NCI-H2081 (cell line): Measurements from ENCODE around the gene KIF7.

Experiments used
- DNase-seq, 2 experiments: peaks; one replicate each; lab custom pipeline; 2025; lab: John Stamatoyannopoulos, UW

The KIF7 gene

DNA sequence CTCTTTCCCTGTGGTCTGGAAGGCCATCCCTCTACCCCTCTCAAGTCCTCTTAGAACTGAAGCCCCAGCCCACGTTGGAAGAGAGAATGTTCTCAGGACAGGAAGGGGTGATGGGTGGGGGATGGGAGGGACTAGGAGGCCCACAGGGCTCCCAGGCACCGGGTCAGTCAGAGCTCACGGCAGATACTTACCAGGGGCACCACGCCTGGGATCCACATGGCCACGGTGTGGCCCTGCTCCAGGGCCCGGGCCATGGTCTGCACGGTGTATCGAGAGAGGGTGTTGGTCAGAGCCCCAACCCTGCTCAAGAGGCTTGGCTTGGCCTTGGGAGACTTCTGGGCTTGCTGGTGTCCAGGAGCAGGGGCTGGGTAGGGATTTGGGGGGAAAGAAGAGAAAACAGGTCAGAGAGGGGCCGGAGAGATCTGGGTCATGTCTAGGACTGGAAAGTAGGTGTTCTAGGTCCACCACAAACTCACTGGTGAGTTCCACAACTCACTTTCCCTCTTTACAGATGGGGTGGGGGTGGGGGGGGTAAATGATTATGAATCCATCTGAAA lies 14.1 kb upstream of the KIF7 start:
- no peak for DNase-seq

DNA sequence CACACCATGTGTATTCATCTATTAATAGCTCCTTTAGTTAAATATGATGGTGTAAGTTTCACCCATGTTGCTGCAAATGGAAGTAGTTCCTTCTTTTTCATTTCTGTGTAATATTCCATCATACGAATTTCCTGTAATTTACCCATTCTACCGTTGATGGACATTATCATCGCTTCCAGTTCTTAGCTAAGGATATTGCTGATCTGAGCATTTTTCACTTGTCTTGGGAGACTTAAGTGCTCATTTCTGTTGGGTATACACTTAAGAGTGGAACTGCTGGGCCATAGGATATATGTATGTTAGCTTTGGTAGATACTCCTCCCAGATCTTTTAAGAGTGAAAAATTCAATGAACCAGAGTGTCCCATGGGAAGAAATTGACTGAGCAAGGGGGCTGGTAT lies 12.9 kb upstream of the KIF7 start:
- no peak for DNase-seq

DNA sequence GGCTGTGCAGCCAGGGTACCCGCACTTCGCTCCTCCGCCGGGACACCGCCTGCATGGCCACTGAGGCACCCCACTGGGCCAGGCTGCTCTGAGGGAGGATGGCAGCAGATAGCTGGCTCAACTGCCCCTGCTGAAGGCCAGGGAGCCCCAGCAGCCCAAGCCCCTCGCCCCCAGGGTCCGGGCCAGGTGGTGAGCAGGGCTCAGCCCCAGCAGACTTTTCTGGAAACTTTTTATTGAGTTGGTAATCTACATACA lies 12.4 kb upstream of the KIF7 start:
- DNase-seq, result no peak

DNA sequence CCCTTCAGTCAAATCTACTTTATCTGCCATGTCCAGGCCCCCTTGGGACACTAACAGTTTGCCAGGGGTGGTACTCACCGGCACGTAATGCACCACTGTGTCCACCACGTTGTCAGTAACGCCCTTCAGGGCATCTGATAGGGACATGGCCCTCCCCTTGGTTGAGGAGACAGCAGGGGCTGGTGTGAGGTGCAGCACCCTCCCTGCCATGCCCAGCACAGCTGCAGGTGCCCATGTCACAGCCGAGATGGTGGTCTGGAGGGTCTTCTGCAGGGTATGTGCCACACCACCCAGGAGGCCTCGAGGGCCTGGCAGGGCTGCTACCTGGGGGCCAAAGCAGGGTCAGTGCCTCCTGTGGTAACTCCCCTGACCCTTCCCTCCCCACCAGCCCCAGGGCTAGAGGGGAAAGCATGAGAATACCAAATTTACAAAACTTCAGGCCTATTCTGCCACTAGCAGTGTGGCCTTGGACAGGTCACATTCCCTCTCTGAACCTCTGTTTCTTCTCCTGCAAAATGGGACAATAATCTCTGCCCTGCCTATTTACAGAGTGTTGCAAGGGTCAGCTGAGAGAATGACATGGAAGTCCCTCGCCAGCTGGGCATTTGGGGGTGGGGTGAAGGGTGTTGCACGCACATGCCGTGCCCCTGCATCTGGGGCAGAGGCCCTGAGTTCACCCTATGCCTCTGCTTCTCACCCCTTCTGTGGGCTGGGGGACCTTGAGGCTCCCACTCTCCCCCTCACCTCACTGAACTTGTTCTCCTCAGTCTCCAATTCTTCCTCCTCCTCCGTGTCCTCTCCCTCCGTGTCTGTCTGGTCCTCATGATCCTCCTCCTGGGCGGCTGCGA lies 11.8 kb upstream of the KIF7 start:
- no peak for DNase-seq

DNA sequence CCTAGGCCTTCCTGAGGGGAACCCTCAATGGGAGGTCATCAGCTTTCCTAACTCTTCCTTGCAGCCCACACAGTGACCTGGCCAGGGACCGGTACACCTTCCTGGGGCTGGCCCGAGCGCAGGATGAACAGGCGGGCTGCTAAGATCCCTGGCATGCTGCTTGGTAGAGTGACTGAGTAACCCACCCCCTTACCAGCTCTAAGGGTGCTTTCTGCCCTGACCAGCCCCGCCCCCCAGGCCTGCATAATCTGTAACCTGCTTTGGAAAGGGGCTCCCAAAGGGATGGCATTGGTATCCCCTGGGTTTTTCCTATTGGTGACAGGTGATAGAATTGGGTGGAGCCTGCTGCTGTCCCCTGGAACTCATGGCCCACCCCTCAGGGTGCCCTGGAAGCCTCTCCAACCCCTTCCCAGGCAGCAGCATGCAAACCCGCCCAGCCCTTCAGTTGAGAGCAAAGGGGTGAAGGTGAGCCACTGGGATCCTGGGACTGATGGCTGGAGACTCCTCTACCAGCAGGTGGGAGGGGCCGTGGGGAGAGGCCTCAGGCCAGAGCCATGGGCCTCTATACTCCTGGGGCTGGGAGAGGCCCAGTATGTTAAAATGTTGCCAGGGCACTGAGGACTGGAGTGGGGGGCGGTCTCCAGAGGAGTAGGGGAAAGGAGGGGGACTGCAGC lies 11.1 kb upstream of the KIF7 start:
- no peak for DNase-seq

DNA sequence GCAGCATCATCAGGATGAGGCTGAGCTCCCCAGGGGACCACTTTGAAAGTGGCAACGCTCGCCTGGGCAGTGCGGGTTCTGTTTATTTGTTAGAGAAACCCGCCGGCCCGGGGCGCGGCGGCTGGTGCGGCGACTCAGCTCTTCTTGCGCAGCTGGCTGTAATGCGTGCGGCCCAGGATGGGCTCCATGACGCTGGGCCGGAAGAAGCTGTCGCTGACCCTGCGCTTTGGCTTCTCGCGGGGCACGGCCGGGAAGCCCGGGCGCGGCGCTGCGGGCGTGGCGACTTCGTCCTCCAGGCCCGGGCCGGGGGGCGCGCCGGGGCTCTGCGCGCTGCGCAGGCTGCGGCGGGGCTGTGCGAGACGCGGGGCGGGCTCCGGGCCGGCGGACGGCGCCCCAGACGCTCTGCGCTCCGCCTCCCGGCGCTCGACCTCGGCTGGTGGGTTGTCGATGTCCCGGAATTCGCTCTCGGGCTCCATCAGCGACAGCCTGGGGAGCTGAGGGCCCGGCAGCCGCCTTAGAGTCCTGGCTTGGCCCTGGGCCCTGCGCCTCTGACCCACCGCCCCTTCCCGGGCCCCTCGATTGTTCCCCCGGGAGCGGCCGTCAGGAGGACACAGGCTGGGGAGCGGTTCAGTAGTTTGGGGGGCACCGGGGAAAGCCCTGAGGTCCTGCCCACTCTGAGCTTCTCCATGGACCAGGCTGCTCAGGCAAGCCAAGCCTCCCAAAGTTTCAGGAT lies 10.3 kb upstream of the KIF7 start:
- peak in 1 of 2 experiments; percentile 31 for DNase-seq

DNA sequence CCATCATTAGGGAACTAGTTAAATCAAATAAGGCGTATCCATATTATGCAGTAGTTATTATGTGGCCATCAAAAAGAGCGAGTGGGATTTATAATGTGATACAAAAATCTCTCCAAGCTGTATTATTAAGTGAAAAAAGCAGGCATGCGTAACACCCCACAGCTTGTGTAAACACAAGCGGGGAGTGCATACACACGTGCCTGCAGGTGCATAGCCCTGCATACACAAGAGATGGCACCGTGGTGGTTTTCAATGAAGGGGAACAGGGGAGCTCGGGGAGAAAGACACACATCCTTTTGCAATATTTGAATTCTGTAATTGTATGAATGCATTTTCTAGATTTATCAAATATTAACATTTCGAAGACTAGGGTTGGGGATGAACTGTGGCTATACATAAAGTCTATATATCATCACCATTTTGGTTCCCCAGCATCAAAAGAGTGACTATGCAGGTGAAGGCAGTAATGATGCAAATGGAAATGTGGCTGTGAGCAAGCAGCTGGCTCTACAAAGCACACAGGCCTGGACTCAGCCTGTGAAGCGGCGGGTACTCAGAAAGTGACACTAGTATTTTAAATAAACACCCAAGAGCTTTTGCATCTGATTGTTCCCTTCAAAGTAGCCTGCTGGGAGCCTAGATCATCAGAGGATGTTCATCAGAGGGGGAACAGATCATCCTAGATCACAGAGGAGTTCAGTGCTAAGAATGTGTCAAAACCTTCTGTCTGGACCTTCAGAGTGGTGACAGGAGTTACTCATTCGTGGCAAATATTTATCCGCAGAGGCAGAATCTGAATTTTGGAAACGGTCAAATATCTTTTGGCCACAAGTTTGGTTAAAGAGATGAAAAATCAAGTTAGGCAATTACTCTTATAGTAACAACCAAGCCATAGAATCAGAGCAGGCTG lies 9.4 kb upstream of the KIF7 start:
- DNase-seq, result peak; percentile 64 to 90

DNA sequence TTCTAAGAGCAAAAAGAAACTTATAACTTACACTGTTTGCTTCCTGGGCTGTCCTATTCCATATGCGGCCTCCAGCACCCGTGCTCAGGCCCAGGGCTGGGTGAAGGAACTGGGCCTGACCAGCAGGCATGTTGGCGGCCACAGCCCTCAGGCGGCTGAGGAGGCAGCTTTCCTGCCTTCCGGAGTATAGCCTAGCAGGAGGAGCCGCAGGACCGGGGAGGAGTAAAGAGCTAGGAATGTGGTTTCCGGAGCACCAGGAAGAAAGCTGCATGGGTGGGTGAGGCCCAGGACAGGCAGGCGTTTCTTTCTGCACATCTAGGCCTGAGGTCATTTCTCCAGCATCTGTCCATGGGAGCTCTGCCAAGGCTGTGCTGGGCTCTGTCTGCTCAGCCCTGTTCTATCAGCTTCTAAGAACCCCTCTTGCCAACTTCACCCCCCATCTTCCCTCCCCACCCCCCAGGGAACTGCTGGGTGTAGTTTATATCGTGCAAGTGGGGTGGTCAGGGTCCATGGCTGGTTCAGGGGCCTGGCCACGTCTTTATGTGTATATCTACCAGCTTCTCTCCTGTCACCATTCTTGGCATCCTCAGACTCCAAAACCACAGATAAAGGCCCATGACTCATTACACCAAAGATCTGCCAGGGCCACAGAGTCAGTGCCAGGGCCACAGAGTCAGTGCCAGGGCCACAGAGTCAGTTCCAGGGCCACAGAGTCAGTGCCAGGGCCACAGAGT lies 7.8 kb upstream of the KIF7 start:
- no peak for DNase-seq

DNA sequence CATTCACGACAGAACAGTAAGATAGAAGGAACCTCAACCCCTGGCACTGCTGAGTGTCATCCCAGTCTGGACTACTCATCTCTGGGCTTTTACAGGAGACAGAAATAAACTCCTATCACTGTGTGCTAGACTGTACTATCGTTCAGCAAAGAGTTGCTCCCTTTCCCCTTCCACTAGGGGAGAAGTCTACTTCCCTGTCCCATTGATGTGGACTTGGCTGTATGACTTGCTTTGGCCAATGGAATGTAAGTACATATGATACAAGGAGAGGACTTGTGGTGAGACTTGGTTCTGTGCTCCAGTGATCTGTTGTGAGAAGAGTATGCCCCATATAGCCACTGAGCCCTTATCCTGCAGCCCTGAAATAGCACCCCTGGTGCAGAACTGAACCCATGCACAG lies 5.3 kb upstream of the KIF7 start:
- no peak for DNase-seq

DNA sequence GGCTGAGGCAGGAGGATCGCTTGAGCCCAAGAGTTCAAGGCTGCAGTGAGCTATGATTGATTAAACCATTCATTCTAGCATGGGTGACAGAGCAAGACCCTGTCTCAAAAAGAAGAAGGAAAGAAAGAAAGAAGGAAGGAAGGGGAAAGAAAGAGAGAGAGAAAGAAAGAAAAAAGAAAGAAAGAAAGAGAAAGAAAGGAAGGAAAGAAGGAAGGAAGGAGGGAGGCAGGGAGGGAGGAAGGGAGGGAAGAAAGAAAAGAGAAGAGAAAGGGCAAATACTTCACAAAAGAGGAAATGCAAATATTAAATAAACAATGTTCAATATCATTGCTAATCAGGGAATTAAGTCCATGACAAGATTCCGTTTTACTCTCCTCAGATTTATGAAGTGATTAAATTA lies 4.0 kb upstream of the KIF7 start:
- no peak for DNase-seq

DNA sequence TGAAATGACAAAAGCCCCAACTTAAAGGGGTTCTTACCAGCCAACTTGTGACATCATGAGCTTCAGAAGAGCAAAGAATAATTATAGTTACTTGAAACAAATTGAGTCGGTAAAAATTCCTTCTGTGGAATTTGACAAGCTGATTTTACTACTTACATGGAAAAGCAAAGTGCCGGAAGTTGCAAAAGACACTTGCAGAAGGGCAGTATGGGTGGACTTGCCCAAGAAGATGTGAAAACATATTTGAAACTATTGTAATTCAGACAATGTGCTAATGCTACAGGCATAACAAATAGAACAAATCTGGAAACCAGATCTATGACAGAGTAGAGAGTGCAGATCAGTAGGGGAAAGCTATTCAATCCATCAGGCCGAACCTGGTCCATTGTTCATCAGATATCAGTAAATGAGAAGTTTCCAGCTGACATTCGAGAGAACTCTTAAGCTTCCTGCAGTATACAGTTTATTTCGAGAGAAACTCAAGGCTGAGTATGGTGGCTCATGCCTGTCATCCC lies 2.5 kb upstream of the KIF7 start:
- DNase-seq, result no peak

DNA sequence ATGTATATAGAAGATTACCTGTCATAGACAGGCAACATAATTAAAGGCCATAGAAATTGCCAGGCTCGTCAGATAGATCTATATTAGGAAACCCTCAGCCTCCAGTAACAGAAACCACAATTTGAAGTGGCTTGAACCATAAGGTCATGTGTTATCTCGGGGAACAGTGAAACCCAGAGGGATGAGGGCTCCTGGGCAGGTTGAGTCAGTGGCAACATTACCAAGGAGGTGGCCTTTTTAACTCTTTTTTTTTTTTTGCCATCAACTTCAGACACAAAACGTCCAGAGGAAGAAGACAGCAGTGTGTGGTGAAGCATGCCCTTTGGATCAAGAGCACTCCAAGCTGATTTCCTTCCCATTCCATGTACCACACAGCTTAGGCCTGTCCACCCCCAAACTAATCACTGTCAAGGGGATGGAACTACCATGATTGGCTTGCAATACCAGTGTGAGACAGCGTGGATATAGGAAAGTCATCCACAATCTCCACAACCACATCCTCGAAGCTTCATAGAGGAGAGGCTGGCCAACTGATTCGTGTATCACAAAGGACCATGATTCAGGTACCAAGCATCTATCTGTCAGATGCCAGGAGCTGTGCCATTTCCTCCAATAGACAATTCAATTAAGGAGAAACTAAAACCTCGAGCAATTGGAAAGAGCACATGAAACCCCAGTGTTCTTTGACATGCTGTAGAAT lies 999 bp upstream of the KIF7 start:
- DNase-seq, result no peak

DNA sequence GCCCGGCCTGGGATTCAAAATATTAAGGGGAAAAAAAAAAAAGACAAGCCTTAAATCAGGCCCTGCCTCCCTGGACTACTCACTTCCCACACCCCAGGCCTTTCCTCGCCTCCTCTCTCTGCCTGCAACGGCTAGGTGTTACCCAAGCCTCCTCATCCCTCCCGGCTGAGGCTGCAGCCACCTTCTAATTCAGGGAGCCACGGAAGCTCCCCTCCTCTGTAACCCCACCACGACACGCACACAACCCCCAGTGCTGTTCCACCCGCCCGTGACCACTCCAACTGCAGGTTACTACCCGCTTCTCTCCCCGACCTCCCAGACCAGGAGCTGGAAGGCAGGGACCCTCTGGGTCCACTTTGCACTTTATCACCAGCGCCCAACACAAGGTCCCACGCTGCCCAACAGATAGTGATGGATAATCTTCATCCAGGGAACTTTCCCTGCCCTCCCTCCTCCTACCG lies 936 bp downstream of the KIF7 start:
- DNase-seq, result no peak

DNA sequence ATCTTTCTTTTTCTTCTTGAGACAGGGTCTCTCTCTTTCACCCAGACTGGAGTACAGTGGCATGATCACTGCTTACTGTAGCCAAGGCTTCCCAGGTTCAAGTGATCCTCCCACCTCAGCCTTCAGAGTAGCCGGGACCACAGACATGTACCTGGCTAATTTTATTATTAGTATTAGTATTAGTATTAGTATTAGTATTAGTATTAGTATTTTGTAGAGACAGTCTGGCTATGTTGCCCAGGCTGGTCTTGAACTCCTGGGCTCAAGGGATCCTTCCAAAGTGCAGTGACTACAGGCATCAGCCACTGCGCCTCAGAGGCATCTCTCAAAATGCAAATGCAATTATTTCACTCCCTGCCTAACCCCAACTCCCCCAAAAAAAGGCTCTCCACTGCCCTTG lies 1.7 kb downstream of the KIF7 start:
- no peak for DNase-seq

DNA sequence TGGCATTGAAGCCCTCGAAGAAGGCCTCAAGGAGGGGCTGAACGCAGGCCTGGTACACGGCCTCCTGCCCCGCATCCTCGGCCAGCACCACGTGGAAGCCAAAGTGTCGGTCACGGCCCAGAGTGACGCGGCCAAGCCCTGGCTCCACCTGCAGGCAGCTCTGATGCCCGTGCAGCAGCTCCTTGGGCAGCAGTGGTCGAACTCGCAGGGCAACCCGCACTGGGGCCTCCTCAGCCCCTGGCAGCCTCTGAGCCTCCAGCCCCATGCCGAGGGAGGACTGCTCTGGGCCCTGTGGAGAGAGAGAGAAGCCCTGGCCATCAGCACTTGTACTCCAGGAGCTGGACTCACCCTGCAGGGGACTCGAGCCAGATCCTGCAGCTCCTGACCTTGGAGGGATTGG lies 2.6 kb downstream of the KIF7 start:
- no peak for DNase-seq

DNA sequence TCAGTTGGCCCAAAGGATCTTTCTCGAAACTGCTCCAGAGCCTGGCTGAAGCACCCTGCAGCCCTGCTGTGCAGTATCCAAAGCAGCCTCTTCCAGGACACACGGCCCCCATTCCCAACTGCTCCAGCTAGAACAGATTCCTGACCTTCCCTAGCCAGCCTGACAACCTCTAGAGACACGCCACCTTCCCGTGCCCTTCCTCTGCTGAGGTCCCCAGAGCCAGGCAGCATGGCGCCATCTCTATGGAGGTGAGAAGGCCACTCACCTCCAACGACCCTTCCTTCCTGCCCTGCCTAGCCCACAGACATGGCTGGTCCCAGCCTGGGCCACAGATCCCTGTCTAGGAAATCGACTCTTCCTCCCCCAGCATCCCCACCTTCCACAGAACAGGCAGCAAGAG lies 3.1 kb downstream of the KIF7 start:
- DNase-seq, result no peak

DNA sequence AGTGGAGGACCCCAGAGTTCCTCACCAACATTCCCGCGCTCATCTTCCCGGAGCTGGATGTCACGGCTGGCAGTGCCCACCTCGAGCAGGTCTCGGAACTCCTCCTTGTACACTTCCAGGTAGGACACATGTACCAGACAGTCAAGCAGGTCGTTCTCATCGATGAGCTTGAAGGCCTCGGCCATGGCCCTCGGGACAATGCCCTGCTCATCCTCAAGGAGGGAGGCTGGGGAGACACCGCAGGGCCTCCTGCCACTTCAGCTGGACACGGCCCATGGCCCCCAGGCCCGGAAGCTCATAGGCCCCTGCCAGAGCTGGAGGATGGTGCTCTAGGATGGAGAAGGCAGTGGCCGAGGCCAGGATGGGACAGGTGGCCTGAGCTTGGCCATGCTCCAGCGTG lies 5.6 kb downstream of the KIF7 start:
- DNase-seq, result no peak

DNA sequence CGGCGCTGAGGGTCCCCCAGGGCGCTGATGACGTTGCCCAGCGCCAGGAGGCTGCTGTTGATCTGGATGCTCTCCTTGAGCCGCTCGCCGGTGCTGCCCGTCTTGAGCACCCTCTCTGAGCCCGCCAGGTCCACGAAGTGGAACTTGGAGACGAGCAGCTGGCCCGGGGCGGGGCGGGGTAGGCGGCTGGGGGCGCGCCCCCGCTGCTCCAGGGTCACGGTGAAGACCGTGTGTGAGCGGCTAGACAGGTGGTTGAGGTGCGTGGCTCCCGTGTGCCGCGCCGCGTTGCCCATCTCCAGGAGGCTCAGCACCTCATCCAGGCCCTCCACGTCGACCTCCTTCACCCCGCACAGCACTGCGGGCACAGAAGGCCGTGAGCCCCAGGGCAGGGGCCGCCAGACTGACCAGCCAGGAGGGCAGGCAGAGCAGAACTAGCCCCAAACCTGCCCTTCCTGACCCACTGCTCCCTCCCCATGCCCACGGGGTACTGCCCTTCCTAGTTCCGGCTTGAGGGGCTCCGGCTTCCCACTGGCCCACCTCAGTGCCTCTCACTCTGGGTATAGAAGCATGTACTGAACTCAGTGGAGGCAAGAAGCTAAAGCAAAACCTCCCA lies 6.1 kb downstream of the KIF7 start:
- no peak for DNase-seq

DNA sequence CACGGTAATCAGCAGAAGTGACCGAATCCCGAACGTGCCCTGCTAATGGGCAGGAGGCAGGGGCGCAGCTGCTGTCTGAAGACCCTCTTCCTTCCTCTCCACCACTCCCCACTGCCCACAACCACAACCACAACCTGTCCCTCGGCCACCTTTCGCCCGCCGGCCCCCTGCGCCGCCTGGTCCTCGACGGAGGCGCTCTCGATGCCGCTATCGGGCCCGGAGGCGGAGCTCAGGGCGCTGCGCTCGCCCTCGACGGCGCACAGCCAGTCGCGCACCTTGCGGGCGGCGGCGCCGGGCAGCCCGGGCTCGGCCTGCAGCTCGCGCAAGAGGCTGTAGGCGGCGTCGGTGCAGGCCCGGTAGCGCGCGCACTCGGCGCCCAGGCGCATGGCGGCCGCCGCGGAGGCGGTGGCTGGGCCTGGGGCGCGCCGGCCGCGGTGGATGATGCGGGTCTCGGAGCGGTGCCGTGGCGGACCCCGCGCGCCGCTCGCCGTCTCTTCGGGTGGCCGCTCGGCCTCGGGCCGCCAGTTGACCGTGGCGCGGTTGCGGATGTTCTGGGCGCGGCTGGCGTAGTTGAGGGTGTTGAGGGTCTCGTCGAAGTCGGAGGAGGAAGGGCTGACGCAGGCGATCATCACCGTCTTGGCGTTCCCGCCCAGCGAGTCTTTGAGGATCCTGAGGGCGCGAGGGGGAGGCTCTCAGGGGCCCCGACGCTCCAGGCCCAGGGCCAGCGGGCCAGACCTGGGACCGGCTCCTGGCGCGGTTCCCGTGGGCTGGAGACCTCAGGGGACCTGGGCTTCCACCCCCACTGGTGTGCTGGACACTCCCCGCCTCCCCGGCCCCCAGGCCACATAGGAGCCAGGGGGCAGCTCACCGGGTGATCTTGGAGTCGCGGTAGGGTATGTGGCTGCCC lies 6.9 kb downstream of the KIF7 start:
- DNase-seq, result no peak
